SK-N-SH (cell line): ENCODE data around the gene SMYD3. TPM values are rescaled to one million over a fixed set of nuclear protein-coding genes. Genes with fewer than 3 reads are reported as not detected.
A peak's percentile ranks its signal among the peaks of the same experiment; 100 is the strongest.

Experiments used
- CTCF ChIA-PET: fragments of 300-600, 350-600 bp; formaldehyde crosslinking; extraction: SDS; loops from one replicate; lab custom pipeline; 2021; lab: Yijun Ruan, JAX
- POLR2A ChIA-PET: fragments of 350-600 bp; sonication (Branson Sonifier 250); formaldehyde crosslinking; extraction: SDS; loops from one replicate; lab custom pipeline; 2020; ENCODE audit warnings: antibody characterized with exemption, inconsistent platforms; lab: Yijun Ruan, JAX
- DNase-seq: peaks from one replicate; pipeline ENCODE4 v3.0.0; 2012
- H2AFZ ChIP-seq: fragments of 200-600 bp; sonication (generic); 2 replicates; pipeline ENCODE4 v1.8.1; 2016; ENCODE audit warnings: antibody characterized with exemption, mild to moderate bottlenecking, low read depth
- H3F3A ChIP-seq: fragments of 200-600 bp; sonication (generic); replicated peaks from 2 replicates; pipeline ENCODE3; 2016; ENCODE audit warnings: antibody characterized with exemption, mild to moderate bottlenecking; ENCODE audit not compliant: insufficient read depth
- H3K27ac ChIP-seq, 2 experiments: fragments of 200-500 bp in 1 of 2; fragments of 200-600 bp in 1 of 2; sonication (Bioruptor generic) in 1 of 2; sonication (generic), shearing (Covaris generic) in 1 of 2; 2 replicates each; pipeline versions ENCODE4 v1.5.1 to v1.6.1; 2014 to 2016; ENCODE audit warnings: low read depth in 2 of 2, inconsistent platforms in 1 of 2, low read length in 1 of 2, mild to moderate bottlenecking in 1 of 2, mixed read lengths in 1 of 2
- H3K27me3 ChIP-seq: fragments of 200-600 bp; sonication (generic), shearing (Covaris generic); 2 replicates; pipeline ENCODE4 v1.6.1; 2016; ENCODE audit warnings: mixed run types; ENCODE audit not compliant: insufficient read depth
- H3K36me3 ChIP-seq, 2 experiments: fragments of 200-500 bp in 1 of 2; fragments of 200-600 bp in 1 of 2; sonication (Bioruptor generic) in 1 of 2; sonication (generic) in 1 of 2; replicated peaks in 1 of 2; 2 replicates each; pipeline versions ENCODE3 to v1.5.1; 2014 to 2016; ENCODE audit warnings: low read length in 1 of 2, mild to moderate bottlenecking in 1 of 2; ENCODE audit not compliant: insufficient read depth in 2 of 2, control insufficient read depth in 1 of 2
- H3K4me1 ChIP-seq, 2 experiments: fragments of 200-500 bp in 1 of 2; fragments of 200-600 bp in 1 of 2; sonication (Bioruptor generic) in 1 of 2; sonication (generic), shearing (Covaris generic) in 1 of 2; 2 replicates each; pipeline versions ENCODE4 v1.5.1 to v1.6.1; 2014 to 2016; ENCODE audit warnings: low read depth in 1 of 2, low read length in 1 of 2, mixed run types in 1 of 2; ENCODE audit not compliant: insufficient read depth in 2 of 2, control insufficient read depth in 1 of 2
- H3K4me2 ChIP-seq: fragments of 200-600 bp; sonication (generic), shearing (Covaris generic); 2 replicates; pipeline ENCODE4 v1.6.1; 2017; ENCODE audit warnings: mixed run types
- H3K4me3 ChIP-seq, 2 experiments: fragments of 200-500 bp in 1 of 2; fragments of 200-600 bp in 1 of 2; sonication (Bioruptor generic) in 1 of 2; sonication (generic), shearing (Covaris generic) in 1 of 2; 2 replicates each; pipeline versions ENCODE4 v1.5.1 to v1.8.1; 2014 to 2016; ENCODE audit warnings: low read depth in 2 of 2, inconsistent platforms in 1 of 2, low read length in 1 of 2, mild to moderate bottlenecking in 1 of 2, mixed read lengths in 1 of 2, moderate library complexity in 1 of 2
- H3K79me2 ChIP-seq: fragments of 200-600 bp; sonication (generic); 2 replicates; pipeline ENCODE4 v1.8.1; 2017; ENCODE audit warnings: mild to moderate bottlenecking; ENCODE audit not compliant: insufficient read depth
- H3K9ac ChIP-seq: fragments of 200-600 bp; sonication (generic); 2 replicates; pipeline ENCODE4 v1.6.1; 2017; ENCODE audit warnings: mixed run types
- H3K9me2 ChIP-seq: fragments of 200-600 bp; sonication (generic); 2 replicates; pipeline ENCODE4 v1.6.1; 2017; ENCODE audit warnings: mixed run types
- H3K9me3 ChIP-seq: fragments of 200-600 bp; sonication (generic); 2 replicates; pipeline ENCODE4 v1.6.1; 2017; ENCODE audit warnings: mixed run types, mild to moderate bottlenecking, moderate library complexity
- H4K20me1 ChIP-seq: fragments of 200-600 bp; sonication (generic); 2 replicates; pipeline ENCODE4 v1.6.1; 2017; ENCODE audit warnings: mild to moderate bottlenecking, mixed run types; ENCODE audit not compliant: insufficient read depth
- CHD2 ChIP-seq: fragments of 150-350 bp; IDR thresholded peaks from 2 replicates; pipeline ENCODE4 v1.6.1; 2018; ENCODE audit warnings: low read length; ENCODE audit not compliant: partially characterized antibody
- EZH2phosphoT487 ChIP-seq: fragments of 200-600 bp; sonication (generic); IDR thresholded peaks from 2 replicates; pipeline ENCODE4 v1.6.1; 2017; ENCODE audit warnings: low read depth, mixed run types, mild to moderate bottlenecking, antibody characterized with exemption, moderate library complexity, borderline replicate concordance
- FOSL2 ChIP-seq: IDR thresholded peaks from 2 replicates; pipeline ENCODE4 v1.4.0; 2012; ENCODE audit warnings: low read depth, mild to moderate bottlenecking, moderate library complexity, borderline replicate concordance
- JUND ChIP-seq: IDR thresholded peaks from 2 replicates; pipeline ENCODE4 v1.4.0; 2012
- NFIC ChIP-seq: IDR thresholded peaks from 2 replicates; pipeline ENCODE4 v1.4.0; 2012; ENCODE audit warnings: borderline replicate concordance
- RAD21 ChIP-seq: IDR thresholded peaks from 2 replicates; pipeline ENCODE4 v1.6.1; 2012; ENCODE audit warnings: mild to moderate bottlenecking, low read length
- RCOR1 ChIP-seq: fragments of 150-350 bp; IDR thresholded peaks from 2 replicates; pipeline ENCODE4 v1.6.1; 2017; ENCODE audit warnings: antibody characterized with exemption, low read length
- REST ChIP-seq: IDR thresholded peaks from 2 replicates; pipeline ENCODE4 v1.6.1; 2012; ENCODE audit warnings: mild to moderate bottlenecking, low read depth, low read length, moderate library complexity
- RXRA ChIP-seq: IDR thresholded peaks from 2 replicates; pipeline ENCODE4 v1.4.0; 2012; ENCODE audit warnings: low read depth, mild to moderate bottlenecking, borderline replicate concordance
- TCF12 ChIP-seq: IDR thresholded peaks from 2 replicates; pipeline ENCODE4 v1.4.0; 2012
- TEAD4 ChIP-seq: IDR thresholded peaks from 2 replicates; pipeline ENCODE4 v1.4.0; 2012; ENCODE audit warnings: mild to moderate bottlenecking, borderline replicate concordance; ENCODE audit not compliant: insufficient read depth
- YY1 ChIP-seq: IDR thresholded peaks from 2 replicates; pipeline ENCODE4 v1.4.0; 2012; ENCODE audit warnings: low read depth, mild to moderate bottlenecking
- ZBTB33 ChIP-seq: IDR thresholded peaks from 2 replicates; pipeline ENCODE4 v1.4.0; 2012; ENCODE audit warnings: low read depth, borderline replicate concordance
- WGBS: methylation state at CpG from one replicate; pipeline ENCODE4 v1.1.6; 2017; ENCODE audit warnings: low lambda C conversion rate; 5-methylcytosine and 5-hydroxymethylcytosine counted together
- polyA plus RNA-seq, 3 experiments: library from polyadenylated mRNA; depleted of rRNA; stranded (reverse); fragments of >200 nt; gene quantifications; 2 replicates each; pipeline ENCODE4 v1.2.3, GENCODE V29; 2012
- TF ChIP-seq, protein P1 (sequence below): IDR thresholded peaks from 2 replicates; pipeline ENCODE4; 2012

SMYD3 gene
- polyA plus RNA-seq, 1 of the 3 experiments (the other 2 are of a cell fraction): 31.4 TPM

GRCh38 chr1:245984390-245985155 is 522.5 kb downstream of the SMYD3 start:
- H3K9me2 ChIP-seq: no peaks in the 10 kb centered on the region

More at GRCh38 chr1:245984390-245985155, 522.5 kb downstream of the SMYD3 start:
- no peak for DNase-seq
- H3K36me3 ChIP-seq: no peaks in the 10 kb centered on the region
- WGBS: 96% methylated on average over 7 of the region's 7 CpGs
- peaks cover 21 to 34% of the 10 kb centered on the region in 2 experiments; a peak in 3 of 4 replicates for H3K4me1 ChIP-seq
- H3K9me3 ChIP-seq: no peaks in the 10 kb centered on the region
- H3K27ac ChIP-seq: peak overlapping the region in 1 of 2 experiments; percentile 62; a peak in 1 of 4 replicates
- H3F3A ChIP-seq: peaks cover 19% of the 10 kb centered on the region
- no peaks in the 10 kb centered on the region for H4K20me1 ChIP-seq
- POLR2A ChIA-PET: no interaction called here
- H3K27me3 ChIP-seq: no peaks in the 10 kb centered on the region
- no peak overlapping the region for H3K4me2 ChIP-seq
- no peak overlapping the region for H2AFZ ChIP-seq
- no peak overlapping the region for H3K9ac ChIP-seq
- H3K79me2 ChIP-seq: no peaks in the 10 kb centered on the region
- no peak overlapping the region for H3K4me3 ChIP-seq
- TF ChIP-seq RXRA: no peak
- no peak for TF ChIP-seq TEAD4
- TF ChIP-seq, protein P1, sequence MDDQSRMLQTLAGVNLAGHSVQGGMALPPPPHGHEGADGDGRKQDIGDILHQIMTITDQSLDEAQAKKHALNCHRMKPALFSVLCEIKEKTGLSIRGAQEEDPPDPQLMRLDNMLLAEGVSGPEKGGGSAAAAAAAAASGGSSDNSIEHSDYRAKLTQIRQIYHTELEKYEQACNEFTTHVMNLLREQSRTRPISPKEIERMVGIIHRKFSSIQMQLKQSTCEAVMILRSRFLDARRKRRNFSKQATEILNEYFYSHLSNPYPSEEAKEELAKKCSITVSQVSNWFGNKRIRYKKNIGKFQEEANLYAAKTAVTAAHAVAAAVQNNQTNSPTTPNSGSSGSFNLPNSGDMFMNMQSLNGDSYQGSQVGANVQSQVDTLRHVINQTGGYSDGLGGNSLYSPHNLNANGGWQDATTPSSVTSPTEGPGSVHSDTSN: no peak
- no peak for TF ChIP-seq REST
- TF ChIP-seq CHD2: no peak
- no peak for TF ChIP-seq ZBTB33
- no peak for TF ChIP-seq RAD21
- TF ChIP-seq YY1: no peak
- TF ChIP-seq EZH2phosphoT487: no peak
- no peak for TF ChIP-seq JUND
- no peak for TF ChIP-seq TCF12
- TF ChIP-seq RCOR1: no peak
- TF ChIP-seq NFIC: no peak
- TF ChIP-seq FOSL2: no peak
- TF ChIP-seq, all 33 proteins: peak for 0
- CTCF ChIA-PET: no interaction called here
